EL (cell line): ENCODE data around the gene ADAM12.

Experiments
- DNase-seq: peaks from one replicate; pipeline ENCODE4 v3.0.0-alpha.2; 2016

Gene ADAM12

GRCh38 chr10:126102636-126103035, 285.6 kb downstream of the ADAM12 start:
- DNase-seq: no peak

- no peak for DNase-seq
Observed at GRCh38 chr10:126101736-126102135, 286.5 kb downstream of the ADAM12 start.

- DNase-seq: peak; percentile 8
Observed at GRCh38 chr10:126101325-126101724, 287.0 kb downstream of the ADAM12 start.

GRCh38 chr10:126099366-126099765, 288.9 kb downstream of the ADAM12 start:
- DNase-seq: no peak

GRCh38 chr10:126098226-126098581, 290.1 kb downstream of the ADAM12 start:
- no peak for DNase-seq

- peak; percentile 11 for DNase-seq
Observed at GRCh38 chr10:126097558-126098225, 290.6 kb downstream of the ADAM12 start.

- DNase-seq: no peak
Observed at GRCh38 chr10:126094537-126094936, 293.7 kb downstream of the ADAM12 start.

- peak; percentile 58 for DNase-seq
Observed at GRCh38 chr10:126092366-126093215, 295.7 kb downstream of the ADAM12 start.

GRCh38 chr10:126090911-126091728, 297.2 kb downstream of the ADAM12 start:
- peak; percentile 97 for DNase-seq

- no peak for DNase-seq
Observed at GRCh38 chr10:126090443-126090842, 297.8 kb downstream of the ADAM12 start.

GRCh38 chr10:126087796-126088505, 300.3 kb downstream of the ADAM12 start:
- DNase-seq: peak; percentile 82

GRCh38 chr10:126087153-126087680, 301.1 kb downstream of the ADAM12 start:
- no peak for DNase-seq

GRCh38 chr10:126085806-126086205, 302.5 kb downstream of the ADAM12 start:
- no peak for DNase-seq

- DNase-seq: no peak
Observed at GRCh38 chr10:126084369-126084768, 303.9 kb downstream of the ADAM12 start.

GRCh38 chr10:126083009-126083408, 305.3 kb downstream of the ADAM12 start:
- DNase-seq: no peak

- no peak for DNase-seq
Observed at GRCh38 chr10:126081841-126082466, 306.3 kb downstream of the ADAM12 start.

- peak; percentile 39 for DNase-seq
Observed at GRCh38 chr10:126080879-126081411, 307.3 kb downstream of the ADAM12 start.

- DNase-seq: no peak
Observed at GRCh38 chr10:126080291-126080825, 307.9 kb downstream of the ADAM12 start.

- no peak for DNase-seq
Observed at GRCh38 chr10:126075009-126075408, 313.3 kb downstream of the ADAM12 start.

- no peak for DNase-seq
Observed at GRCh38 chr10:126074291-126074690, 314.0 kb downstream of the ADAM12 start.

- DNase-seq: no peak
Observed at GRCh38 chr10:126073606-126074005, 314.7 kb downstream of the ADAM12 start.
